ENCODE data around the gene CIBAR2.

CIBAR2 gene

GRCh38 chr16:85145188-85145587 lies 32.9 kb upstream of the CIBAR2 start:
- no peak for DNase-seq (ENCODE audit: low read depth)
- no peak for TF ChIP-seq CTCF (conservative IDR thresholded peaks at IDR 0.05; ENCODE audit: low read depth, low read length)
- no peak overlapping the region for H3K4me3 ChIP-seq (ENCODE audit: low read length)

GRCh38 chr16:85144026-85144915 lies 32.0 kb upstream of the CIBAR2 start:
- TF ChIP-seq CTCF (conservative IDR thresholded peaks at IDR 0.05; ENCODE audit: low read depth, low read length): no peak
- H3K4me3 ChIP-seq (ENCODE audit: low read length): no peak overlapping the region
- no peak for DNase-seq (ENCODE audit: low read depth)

GRCh38 chr16:85142771-85143211 lies 30.5 kb upstream of the CIBAR2 start:
- H3K4me3 ChIP-seq (ENCODE audit: low read length): no peak overlapping the region
- no peak for TF ChIP-seq CTCF (conservative IDR thresholded peaks at IDR 0.05; ENCODE audit: low read depth, low read length)
- DNase-seq (ENCODE audit: low read depth): no peak

- DNase-seq (ENCODE audit: low read depth): no peak
- no peak for TF ChIP-seq CTCF (conservative IDR thresholded peaks at IDR 0.05; ENCODE audit: low read depth, low read length)
- H3K4me3 ChIP-seq (ENCODE audit: low read length): no peak overlapping the region
These were observed 29.8 kb upstream of the CIBAR2 start for GRCh38 chr16:85142129-85142513.

- H3K4me3 ChIP-seq (ENCODE audit: low read length): no peak overlapping the region
- no peak for DNase-seq (ENCODE audit: low read depth)
- no peak for TF ChIP-seq CTCF (conservative IDR thresholded peaks at IDR 0.05; ENCODE audit: low read depth, low read length)
These were observed 29.3 kb upstream of the CIBAR2 start for GRCh38 chr16:85141491-85142128.

GRCh38 chr16:85140455-85141012 lies 28.3 kb upstream of the CIBAR2 start:
- no peak for TF ChIP-seq CTCF (conservative IDR thresholded peaks at IDR 0.05; ENCODE audit: low read depth, low read length)
- no peak for DNase-seq (ENCODE audit: low read depth)
- no peak overlapping the region for H3K4me3 ChIP-seq (ENCODE audit: low read length)
